MM.1S (cell line): Measurements from ENCODE around the gene FBXO38.

Experiments
- DNase-seq: peaks from one replicate; pipeline ENCODE4 v3.0.0-alpha.2; 2015
- H2AFZ ChIP-seq: fragments of 300-600 bp; sonication (generic); 2 replicates; pipeline ENCODE4 v1.6.0; 2016; ENCODE audit warnings: antibody characterized with exemption, low read length
- H3F3A ChIP-seq: fragments of 300-600 bp; sonication (generic); 2 replicates; pipeline ENCODE4 v1.6.1; 2016; ENCODE audit warnings: mild to moderate bottlenecking, antibody characterized with exemption, low read length, moderate library complexity, mixed read lengths; ENCODE audit not compliant: insufficient read depth
- H3K27ac ChIP-seq: fragments of 300-600 bp; sonication (generic); 2 replicates; pipeline ENCODE4 v1.5.1; 2016; ENCODE audit warnings: mild to moderate bottlenecking, low read length
- H3K27me3 ChIP-seq: fragments of 300-600 bp; sonication (generic); replicated peaks from 2 replicates; pipeline ENCODE4 v1.6.0; 2016; ENCODE audit warnings: low read length; ENCODE audit not compliant: insufficient read depth
- H3K36me3 ChIP-seq: fragments of 300-600 bp; sonication (generic); replicated peaks from 2 replicates; pipeline ENCODE4 v1.6.1; 2016; ENCODE audit warnings: mild to moderate bottlenecking, low read length, mixed read lengths; ENCODE audit not compliant: insufficient read depth
- H3K4me1 ChIP-seq: fragments of 300-600 bp; sonication (generic); 2 replicates; pipeline ENCODE4 v1.6.1; 2016; ENCODE audit warnings: low read length, mixed read lengths
- H3K4me2 ChIP-seq: fragments of 300-600 bp; sonication (generic); 2 replicates; pipeline ENCODE4 v1.6.0; 2016; ENCODE audit warnings: low read depth, low read length
- H3K4me3 ChIP-seq: fragments of 300-600 bp; sonication (generic); 2 replicates; pipeline ENCODE4 v1.5.1; 2016; ENCODE audit warnings: low read length, mixed read lengths
- H3K79me2 ChIP-seq: fragments of 300-600 bp; sonication (generic); 2 replicates; pipeline ENCODE4 v1.6.1; 2016; ENCODE audit warnings: mixed run types, low read length, mixed read lengths
- H3K9ac ChIP-seq: fragments of 300-600 bp; sonication (generic); 2 replicates; pipeline ENCODE4 v1.6.1; 2016; ENCODE audit warnings: low read length, mixed read lengths
- H3K9me2 ChIP-seq: fragments of 300-600 bp; sonication (generic); replicated peaks from 2 replicates; pipeline ENCODE4 v1.6.1; 2016; ENCODE audit warnings: mild to moderate bottlenecking, low read length, mixed read lengths; ENCODE audit not compliant: insufficient read depth
- H3K9me3 ChIP-seq: fragments of 300-600 bp; sonication (generic); replicated peaks from 2 replicates; pipeline ENCODE4 v1.6.1; 2016; ENCODE audit warnings: mild to moderate bottlenecking, low read length, mixed read lengths; ENCODE audit not compliant: insufficient read depth
- H4K20me1 ChIP-seq: fragments of 300-600 bp; sonication (generic); 2 replicates; pipeline ENCODE4 v1.6.1; 2016; ENCODE audit warnings: mild to moderate bottlenecking, low read length, moderate library complexity, mixed read lengths; ENCODE audit not compliant: insufficient read depth
- CTCF ChIP-seq: fragments of 300-600 bp; sonication (generic); IDR thresholded peaks from 2 replicates; pipeline ENCODE4 v1.5.1; 2016; ENCODE audit warnings: antibody characterized with exemption, low read length, mixed read lengths
- EZH2 ChIP-seq: fragments of 300-600 bp; sonication (generic); optimal IDR thresholded peaks from 2 replicates; pipeline ENCODE3; 2017; ENCODE audit warnings: low read depth, mild to moderate bottlenecking, antibody characterized with exemption, low read length, mixed read lengths
- EZH2phosphoT487 ChIP-seq: fragments of 300-600 bp; sonication (generic); IDR thresholded peaks from 2 replicates; pipeline ENCODE4 v1.6.1; 2018; ENCODE audit warnings: antibody characterized with exemption, low read length

Gene FBXO38

GRCh38 chr5:148491015-148491792, 107.4 kb downstream of the FBXO38 start:
- no peak for DNase-seq
- Histone ChIP-seq H3K27ac (no peak overlapping the region), H3K79me2 (no peaks in the 10 kb centered on the region), H3K9me2 (no peaks in the 10 kb centered on the region), H4K20me1 (no peaks in the 10 kb centered on the region), H3K4me1 (no peaks in the 10 kb centered on the region), H3K36me3 (no peaks in the 10 kb centered on the region), H3K9me3 (no peaks in the 10 kb centered on the region), H3K27me3 (no peaks in the 10 kb centered on the region), H2AFZ (no peak overlapping the region), H3F3A (no peaks in the 10 kb centered on the region), H3K9ac (no peak overlapping the region), H3K4me2 (no peak overlapping the region), H3K4me3 (no peak overlapping the region)
- TF ChIP-seq EZH2phosphoT487 (no peak), CTCF (no peak), EZH2 (no peak)

- no peak for DNase-seq
Measured at GRCh38 chr5:148491793-148492184, 108.0 kb downstream of the FBXO38 start.

GRCh38 chr5:148492351-148492750, 108.6 kb downstream of the FBXO38 start:
- H3K27ac ChIP-seq: no peak overlapping the region
- DNase-seq: no peak
- no peaks in the 10 kb centered on the region for H3K4me1 ChIP-seq
- no peaks in the 10 kb centered on the region for H4K20me1 ChIP-seq
- no peaks in the 10 kb centered on the region for H3K27me3 ChIP-seq
- H3K9me3 ChIP-seq: no peaks in the 10 kb centered on the region
- H2AFZ ChIP-seq: no peak overlapping the region
- no peaks in the 10 kb centered on the region for H3F3A ChIP-seq
- no peak overlapping the region for H3K9ac ChIP-seq
- no peak overlapping the region for H3K4me2 ChIP-seq
- no peak overlapping the region for H3K4me3 ChIP-seq
- no peaks in the 10 kb centered on the region for H3K9me2 ChIP-seq
- no peaks in the 10 kb centered on the region for H3K79me2 ChIP-seq
- H3K36me3 ChIP-seq: no peaks in the 10 kb centered on the region
- TF ChIP-seq EZH2 (no peak), EZH2phosphoT487 (no peak), CTCF (no peak)

More at GRCh38 chr5:148491793-148492184, 108.0 kb downstream of the FBXO38 start:
- H3K27ac ChIP-seq: no peak overlapping the region
- H3F3A ChIP-seq: no peaks in the 10 kb centered on the region
- no peak overlapping the region for H2AFZ ChIP-seq
- H3K4me2 ChIP-seq: no peak overlapping the region
- H3K4me1 ChIP-seq: no peaks in the 10 kb centered on the region
- H3K4me3 ChIP-seq: no peak overlapping the region
- H3K79me2 ChIP-seq: no peaks in the 10 kb centered on the region
- H4K20me1 ChIP-seq: no peaks in the 10 kb centered on the region
- H3K9me3 ChIP-seq: no peaks in the 10 kb centered on the region
- TF ChIP-seq CTCF (no peak), EZH2phosphoT487 (no peak), EZH2 (no peak)
- no peaks in the 10 kb centered on the region for H3K9me2 ChIP-seq
- H3K27me3 ChIP-seq: no peaks in the 10 kb centered on the region
- no peak overlapping the region for H3K9ac ChIP-seq
- no peaks in the 10 kb centered on the region for H3K36me3 ChIP-seq
